Colonic mucosa (tissue), 4 donors: ENCODE measurements around the gene KCNMB3. TPM values are rescaled to one million over a fixed set of nuclear protein-coding genes. Genes with fewer than 3 reads are reported as not detected.

ENCODE experiments used
- DNase-seq: peaks from one replicate; pipeline ENCODE4 v3.0.0-alpha.2; 2020
- H3K27ac ChIP-seq: fragments of 200-600 bp; one replicate; pipeline ENCODE4 v1.8.0; 2021
- H3K27me3 ChIP-seq: fragments of 200-600 bp; one replicate; pipeline ENCODE4 v1.8.0; 2021
- H3K36me3 ChIP-seq: fragments of 200-600 bp; one replicate; pipeline ENCODE4 v1.8.0; 2021
- H3K4me1 ChIP-seq: fragments of 200-600 bp; one replicate; pipeline ENCODE4 v1.8.0; 2021; ENCODE audit warnings: mild to moderate bottlenecking
- H3K4me3 ChIP-seq: fragments of 200-600 bp; one replicate; pipeline ENCODE4 v1.8.0; 2021
- H3K9ac ChIP-seq, 2 donors: one replicate each; pipeline ENCODE4 v1.7.0; 2013; ENCODE audit warnings: control low read depth in 2 of 2, low read depth in 2 of 2, low read length in 2 of 2
- H3K9me3 ChIP-seq: fragments of 200-600 bp; one replicate; pipeline ENCODE4 v1.8.0; 2021
- CTCF ChIP-seq: fragments of 200-600 bp; IDR thresholded peaks from one replicate; pipeline ENCODE4 v1.8.0; 2022; ENCODE audit warnings: antibody characterized with exemption, mild to moderate bottlenecking
- intact Hi-C: fragments of 100-400 bp; cut with DNase I; formaldehyde crosslinking; loops from one replicate; pipeline ENCODE4 v1.14.1; 2022
- total RNA-seq, 2 donors: library from RNA; stranded (reverse); fragmentation: NEBNext Ultra II Directional in 1 of 2; extraction: Animal tissue kit (Norgen Biotek cat#: 25700) in 1 of 2; gene quantifications; one replicate each; pipeline ENCODE4 v1.2.1, GENCODE V29; 2021
- donor health status: healthy.
- donor health status: DM: no; HTN: no; CAD: no.
- donor health status: DM: no; HTN: no; CAD: no.

KCNMB3 gene
- total RNA-seq, 2 donors from 2014 or later, result 1.5 to 1.7 TPM

GRCh38 chr3:179289295-179289694 is 38.4 kb upstream of the KCNMB3 start:
- Histone ChIP-seq H3K4me1 (no peaks in the 10 kb centered on the region), H3K9ac (no peak overlapping the region), H3K27ac (no peak overlapping the region), H3K27me3 (no peaks in the 10 kb centered on the region), H3K36me3 (no peaks in the 10 kb centered on the region), H3K9me3 (no peaks in the 10 kb centered on the region), H3K4me3 (no peak overlapping the region)
- intact Hi-C loops, result no loop called here
- TF ChIP-seq CTCF, result no peak
- DNase-seq, result no peak

- Histone ChIP-seq H3K4me3 (no peak overlapping the region), H3K4me1 (no peaks in the 10 kb centered on the region), H3K27ac (no peak overlapping the region), H3K36me3 (no peaks in the 10 kb centered on the region), H3K9me3 (no peaks in the 10 kb centered on the region), H3K27me3 (no peaks in the 10 kb centered on the region), H3K9ac (no peak overlapping the region)
- no peak for TF ChIP-seq CTCF
- no peak for DNase-seq
- intact Hi-C loops, result no loop called here
Observed at GRCh38 chr3:179288845-179289244, 37.9 kb upstream of the KCNMB3 start.

- Histone ChIP-seq H3K4me1 (no peaks in the 10 kb centered on the region), H3K27ac (no peak overlapping the region), H3K4me3 (no peak overlapping the region), H3K27me3 (no peaks in the 10 kb centered on the region), H3K9ac (no peak overlapping the region), H3K36me3 (no peaks in the 10 kb centered on the region), H3K9me3 (no peaks in the 10 kb centered on the region)
- no peak for DNase-seq
- intact Hi-C loops, result no loop called here
- TF ChIP-seq CTCF, result no peak
Observed at GRCh38 chr3:179286331-179286730, 35.4 kb upstream of the KCNMB3 start.

GRCh38 chr3:179281825-179282224 is 30.9 kb upstream of the KCNMB3 start:
- no peaks in the 10 kb centered on the region for H3K4me1 ChIP-seq
- intact Hi-C loops, result no loop called here
- H3K36me3 ChIP-seq, result no peaks in the 10 kb centered on the region
- H3K4me3 ChIP-seq, result no peak overlapping the region
- DNase-seq, result no peak
- H3K9ac ChIP-seq, result no peak overlapping the region
- H3K27me3 ChIP-seq, result no peaks in the 10 kb centered on the region
- no peak for TF ChIP-seq CTCF
- H3K9me3 ChIP-seq, result no peaks in the 10 kb centered on the region
- H3K27ac ChIP-seq, result no peak overlapping the region

- H3K9me3 ChIP-seq, result no peaks in the 10 kb centered on the region
- no peak overlapping the region for H3K9ac ChIP-seq
- no peak for DNase-seq
- no peak overlapping the region for H3K27ac ChIP-seq
- H3K27me3 ChIP-seq, result no peaks in the 10 kb centered on the region
- intact Hi-C loops, result no loop called here
- no peaks in the 10 kb centered on the region for H3K4me1 ChIP-seq
- TF ChIP-seq CTCF, result no peak
- H3K4me3 ChIP-seq, result no peak overlapping the region
- no peaks in the 10 kb centered on the region for H3K36me3 ChIP-seq
Observed at GRCh38 chr3:179279837-179280236, 28.9 kb upstream of the KCNMB3 start.
